ENCODE data around the gene MAP2. TPM values are rescaled to one million over a fixed set of nuclear protein-coding genes. Genes with fewer than 3 reads are reported as not detected.

MAP2 gene
- total and polyA plus RNA-seq, 2 experiments from 2014 or later = 2.9 to 4.4 TPM

GRCh38 chr2:209511637-209512036, 87.8 kb downstream of the MAP2 start (continued):
- TF ChIP-seq CREB1 (CRISPR knock-in tag; IDR thresholded peaks at IDR 0.05; ENCODE audit: low read depth) = no peak
- TF ChIP-seq EZH2phosphoT487 (IDR thresholded peaks at IDR 0.05; ENCODE audit: unreplicated experiment) = no peak

GRCh38 chr2:209512971-209513370, 89.1 kb downstream of the MAP2 start:
- H3K9me2 ChIP-seq (ENCODE audit: insufficient read depth) = no peaks in the 10 kb centered on the region
- no peaks in the 10 kb centered on the region for H3K4me1 ChIP-seq (ENCODE audit: insufficient read depth)
- H3K27me3 ChIP-seq (ENCODE audit: insufficient read depth) = peaks cover 66% of the 10 kb centered on the region
- Mint-ChIP-seq H3K4me3 (no peak overlapping the region), H3K27me3 (ENCODE audit: insufficient read depth, low read depth, poor library complexity) (peaks cover 20% of the 10 kb centered on the region), H3K4me1 (no peaks in the 10 kb centered on the region), H3K36me3 (ENCODE audit: low read depth) (no peaks in the 10 kb centered on the region), H3K27ac (no peak overlapping the region), H3K9me3 (peaks cover 2% of the 10 kb centered on the region; the same call in 2 of the 3 replicates)
- DNase-seq (ENCODE audit: low spot score) (no peak), ATAC-seq (no peak)
- TF ChIP-seq STAT1 (IDR thresholded peaks at IDR 0.05; ENCODE audit: unreplicated experiment) (no peak), CREB1 (CRISPR knock-in tag; IDR thresholded peaks at IDR 0.05; ENCODE audit: low read depth) (no peak), EZH2 (IDR thresholded peaks at IDR 0.05; ENCODE audit: low read depth, unreplicated experiment) (no peak), POLR2AphosphoS5 (IDR thresholded peaks at IDR 0.05; ENCODE audit: low read depth) (no peak), JUNB (IDR thresholded peaks at IDR 0.05; ENCODE audit: unreplicated experiment) (no peak), ETS1 (IDR thresholded peaks at IDR 0.05) (no peak), NANOG (IDR thresholded peaks at IDR 0.05; ENCODE audit: borderline replicate concordance) (no peak), CTCF (conservative IDR thresholded peaks at IDR 0.05; ENCODE audit: low read depth in 2 of 2) (no peak), ZNF114 (CRISPR knock-in tag; IDR thresholded peaks at IDR 0.05) (no peak), REST (IDR thresholded peaks at IDR 0.05; ENCODE audit: unreplicated experiment) (no peak)
- H3K79me2 ChIP-seq (replicated peaks; ENCODE audit: insufficient read depth) = no peaks in the 10 kb centered on the region
- no peaks in the 10 kb centered on the region for H3F3A ChIP-seq (replicated peaks; ENCODE audit: low read depth)
- H3K4me3 ChIP-seq = no peak overlapping the region
- no peaks in the 10 kb centered on the region for H3K36me3 ChIP-seq (ENCODE audit: insufficient read depth)
- H4K20me1 ChIP-seq (replicated peaks; ENCODE audit: insufficient read depth) = peaks cover 7% of the 10 kb centered on the region
- H2AFZ ChIP-seq = no peak overlapping the region
- H3K27ac ChIP-seq (ENCODE audit: low read depth) = no peak overlapping the region
- H3K4me2 ChIP-seq = no peak overlapping the region

Data from GM23338 (cell line).